ENCODE results near the gene KDM4C.
"Not testable (repeated sequence)": the region's sequence is repeated elsewhere in the genome, so short reads cannot be mapped to it uniquely, and the experiment has no call there.

The KDM4C gene

DNA sequence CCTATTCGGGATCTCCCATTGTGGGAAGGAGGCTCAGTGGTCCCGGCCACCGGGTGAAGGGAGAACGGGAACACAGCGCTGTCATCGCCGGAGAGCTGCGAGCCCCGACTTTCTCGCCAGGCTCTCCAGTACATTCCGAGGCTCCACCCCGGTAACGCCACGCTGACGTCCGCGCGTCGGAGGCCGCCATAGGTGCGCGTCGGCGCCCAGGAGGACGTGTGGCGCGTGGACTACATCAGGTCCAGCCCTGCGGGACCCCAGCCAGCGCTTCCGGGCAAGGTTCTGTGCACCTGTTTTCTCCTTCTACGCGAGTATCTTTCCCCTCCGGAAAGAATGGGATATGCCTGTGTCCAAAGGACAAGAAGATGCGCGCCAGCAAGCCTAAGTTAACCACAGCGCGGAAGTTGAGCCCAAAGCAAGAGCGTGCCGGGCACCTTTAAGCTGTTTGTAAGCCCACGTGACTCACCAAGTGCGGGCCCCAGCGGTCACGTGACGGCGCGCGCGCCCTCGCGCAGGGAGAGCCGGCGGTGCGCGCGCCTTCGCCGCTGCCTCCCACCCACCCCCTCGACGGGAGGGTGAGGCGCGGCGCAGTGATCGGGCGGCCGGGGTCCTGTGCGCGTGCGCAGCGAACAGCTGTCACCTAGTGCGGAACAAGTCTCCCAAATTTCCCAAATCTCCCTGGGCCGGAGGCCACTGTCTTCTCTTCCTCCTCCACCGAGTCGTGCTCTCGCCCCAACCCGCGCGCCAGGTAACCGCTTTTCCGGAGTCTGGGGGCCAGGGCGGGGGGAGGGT lies at the start of gene KDM4C:
Gene KDM4C (plus strand): TSS at position 518 of the 792 bp plus-strand sequence. CDS start 35,016 bp downstream, outside the sequence.
- DNase-seq, result peak; percentile 94

DNA sequence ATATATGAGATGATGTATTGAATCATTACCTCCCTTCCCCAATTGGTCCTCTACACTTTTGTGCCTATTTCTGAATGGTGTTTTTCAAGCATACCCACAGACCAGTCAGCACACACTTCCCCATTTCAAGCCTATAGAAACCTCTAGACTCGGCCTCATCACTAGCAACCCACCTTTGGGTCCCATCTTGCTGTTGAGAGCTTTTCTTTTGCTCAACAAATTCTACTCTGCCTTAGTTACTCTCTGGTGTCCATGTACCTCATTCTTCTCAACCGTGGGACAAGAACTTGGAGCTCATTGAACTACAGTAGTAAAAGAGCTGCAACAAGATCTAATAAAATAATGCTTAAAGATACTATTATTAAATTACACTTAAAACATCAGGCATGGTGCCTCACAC lies 49.0 kb upstream of the KDM4C start:
- no peak for DNase-seq

DNA sequence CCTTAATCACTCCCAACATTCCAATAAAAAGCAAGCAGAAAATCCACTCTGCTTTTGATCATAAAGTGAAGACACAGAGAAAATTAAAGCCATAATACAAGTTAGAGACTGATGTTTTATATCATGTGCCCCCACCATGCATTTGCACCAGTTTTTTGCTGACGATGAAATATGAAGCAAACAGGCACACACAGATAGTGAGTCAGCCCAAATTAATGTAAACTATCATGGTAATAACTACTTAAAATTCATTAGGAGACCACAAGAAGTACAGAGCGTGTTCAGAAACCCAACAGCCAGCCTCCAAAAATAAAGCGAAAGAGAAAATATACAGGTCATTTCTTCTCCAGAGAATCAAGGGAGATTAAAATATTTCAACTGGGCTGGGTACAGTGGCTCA lies 46.4 kb upstream of the KDM4C start:
- DNase-seq, result peak; percentile 7

DNA sequence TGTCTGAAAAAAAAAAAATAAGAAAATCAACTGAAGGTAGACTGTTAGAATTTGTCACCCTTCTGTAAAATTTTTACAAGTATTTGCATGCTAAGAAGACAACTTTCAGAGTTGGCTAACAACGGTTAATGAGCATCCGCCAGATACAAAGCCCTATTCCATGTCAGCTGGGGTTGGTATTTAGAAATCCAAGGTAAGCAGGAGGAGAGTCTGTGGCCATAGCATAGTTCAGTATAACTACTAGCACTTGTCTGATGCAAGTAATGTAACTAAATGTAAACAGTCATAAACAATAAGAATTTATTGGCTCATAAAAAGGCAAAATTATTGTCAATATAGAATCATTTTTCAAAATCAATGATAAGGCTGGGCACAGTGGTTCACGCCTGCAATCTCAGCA lies 45.7 kb upstream of the KDM4C start:
- no peak for DNase-seq

GRCh38 chr9:6714176-6714575 lies 43.6 kb upstream of the KDM4C start:
- DNase-seq, result no peak

- DNase-seq, result not testable (repeated sequence)
Observed at GRCh38 chr9:6715153-6715754, 42.5 kb upstream of the KDM4C start.

GRCh38 chr9:6715755-6716643 lies 41.8 kb upstream of the KDM4C start:
- peak; percentile 80 for DNase-seq

DNA sequence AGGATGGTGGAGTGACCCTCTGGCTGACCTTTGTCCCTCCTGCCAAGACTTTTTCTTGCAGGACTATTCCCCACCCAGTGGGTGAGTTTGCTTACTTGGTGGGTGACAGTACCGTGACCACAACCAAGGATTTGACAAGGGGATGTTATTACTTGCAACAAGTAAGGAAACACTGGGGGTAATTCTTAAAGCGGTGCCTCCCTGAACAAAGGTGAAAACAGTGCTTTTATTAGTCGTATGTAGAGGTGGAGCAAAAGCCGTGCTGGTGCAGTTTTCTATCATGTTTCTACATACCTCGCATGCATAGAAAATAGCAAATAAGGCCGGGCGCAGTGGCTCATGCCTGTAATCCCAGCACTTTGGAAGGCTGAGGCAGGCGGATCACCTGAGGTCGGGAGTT lies 41.0 kb upstream of the KDM4C start:
- no peak for DNase-seq

DNA sequence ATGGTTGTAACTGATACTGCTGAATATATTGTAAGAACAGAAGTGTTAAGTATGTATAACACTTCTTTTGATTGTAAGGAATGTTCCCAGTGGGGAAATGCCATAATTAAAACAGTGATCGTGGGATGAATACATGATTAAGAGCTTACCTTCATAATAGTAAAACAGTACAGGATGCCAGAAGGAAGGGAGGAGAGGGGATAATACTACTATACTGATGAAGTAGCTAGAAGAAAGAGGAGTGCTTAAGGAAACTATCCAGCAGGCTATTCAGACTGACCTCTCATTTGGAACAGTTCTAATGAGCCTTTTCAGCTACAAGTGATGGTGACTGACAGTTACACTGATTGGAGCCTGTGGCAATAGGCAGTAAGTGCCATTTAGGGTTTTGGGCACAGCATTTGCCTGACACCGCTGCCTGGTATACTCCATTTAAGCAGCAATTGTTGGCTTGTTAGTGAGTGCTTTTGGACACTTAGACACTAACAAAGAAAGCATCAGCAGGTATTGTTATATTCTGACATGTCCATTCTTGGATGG lies 33.8 kb upstream of the KDM4C start:
- no peak for DNase-seq

DNA sequence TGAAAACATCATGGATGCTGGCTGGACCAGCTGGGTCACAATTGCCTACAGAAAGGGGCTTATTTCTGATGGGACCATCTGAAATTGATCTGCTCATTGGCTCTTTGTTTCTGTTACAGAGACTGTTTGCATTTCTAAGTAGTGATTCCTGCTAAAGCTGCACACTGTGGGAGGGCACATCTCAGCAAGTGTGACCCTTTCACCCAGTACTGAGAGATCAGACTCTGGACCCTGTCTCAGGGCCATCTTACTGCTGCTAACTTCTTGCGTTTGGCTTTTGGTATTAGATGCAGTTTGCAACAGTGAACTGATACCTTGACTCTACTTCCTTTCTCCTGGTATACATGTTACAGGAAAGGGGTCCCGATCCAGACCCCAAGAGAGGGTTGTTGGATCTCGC lies 24.5 kb upstream of the KDM4C start:
- no peak for DNase-seq

- no peak for DNase-seq
Observed at GRCh38 chr9:6733831-6734230, 23.9 kb upstream of the KDM4C start.

GRCh38 chr9:6735422-6735821 lies 22.4 kb upstream of the KDM4C start:
- DNase-seq, result no peak

- peak; percentile 25 for DNase-seq
Observed at GRCh38 chr9:6739218-6739617, 18.6 kb upstream of the KDM4C start.

DNA sequence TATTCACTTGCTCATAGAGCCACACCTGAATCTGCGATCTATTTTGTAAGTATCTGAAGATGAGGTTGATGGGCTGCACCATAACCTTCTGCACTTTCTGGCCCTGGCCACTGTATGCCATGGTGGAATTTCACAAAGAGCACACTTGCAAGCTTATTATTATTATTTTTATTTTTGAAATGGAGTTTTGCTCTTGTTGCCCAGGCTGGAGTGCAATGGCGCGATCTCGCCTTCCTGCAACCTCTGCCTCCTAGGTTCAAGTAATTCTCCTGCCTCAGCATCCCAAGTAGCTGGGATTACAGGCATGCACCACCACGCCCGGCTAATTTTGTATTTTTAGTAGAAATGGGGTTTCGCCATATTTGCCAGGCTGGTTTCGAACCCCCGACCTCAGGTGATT lies 8.9 kb upstream of the KDM4C start:
- not testable (repeated sequence) for DNase-seq

GRCh38 chr9:6754861-6755260 lies 2.9 kb upstream of the KDM4C start:
- not testable (repeated sequence) for DNase-seq

DNA sequence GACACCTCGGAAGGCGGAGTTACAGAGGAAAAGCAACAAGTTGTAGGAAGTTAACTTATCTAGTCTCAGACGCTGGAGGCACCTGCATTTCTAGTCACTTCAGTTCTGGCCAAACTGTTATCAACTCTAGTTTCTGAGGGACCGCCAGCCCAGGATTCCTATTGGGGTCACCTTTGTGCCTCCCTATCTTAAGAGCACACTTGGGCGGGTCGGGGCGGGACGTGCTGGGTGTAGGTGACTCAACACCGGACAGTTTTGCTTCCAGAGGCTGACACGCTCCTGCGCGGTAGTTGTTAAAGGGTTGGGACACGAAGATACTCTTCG lies 679 bp upstream of the KDM4C start:
- peak; percentile 81 for DNase-seq

GRCh38 chr9:6758248-6758497 lies 400 bp downstream of the KDM4C start:
- no peak for DNase-seq

- peak; percentile 72 for DNase-seq
Observed at GRCh38 chr9:6758498-6759184, 868 bp downstream of the KDM4C start.

DNA sequence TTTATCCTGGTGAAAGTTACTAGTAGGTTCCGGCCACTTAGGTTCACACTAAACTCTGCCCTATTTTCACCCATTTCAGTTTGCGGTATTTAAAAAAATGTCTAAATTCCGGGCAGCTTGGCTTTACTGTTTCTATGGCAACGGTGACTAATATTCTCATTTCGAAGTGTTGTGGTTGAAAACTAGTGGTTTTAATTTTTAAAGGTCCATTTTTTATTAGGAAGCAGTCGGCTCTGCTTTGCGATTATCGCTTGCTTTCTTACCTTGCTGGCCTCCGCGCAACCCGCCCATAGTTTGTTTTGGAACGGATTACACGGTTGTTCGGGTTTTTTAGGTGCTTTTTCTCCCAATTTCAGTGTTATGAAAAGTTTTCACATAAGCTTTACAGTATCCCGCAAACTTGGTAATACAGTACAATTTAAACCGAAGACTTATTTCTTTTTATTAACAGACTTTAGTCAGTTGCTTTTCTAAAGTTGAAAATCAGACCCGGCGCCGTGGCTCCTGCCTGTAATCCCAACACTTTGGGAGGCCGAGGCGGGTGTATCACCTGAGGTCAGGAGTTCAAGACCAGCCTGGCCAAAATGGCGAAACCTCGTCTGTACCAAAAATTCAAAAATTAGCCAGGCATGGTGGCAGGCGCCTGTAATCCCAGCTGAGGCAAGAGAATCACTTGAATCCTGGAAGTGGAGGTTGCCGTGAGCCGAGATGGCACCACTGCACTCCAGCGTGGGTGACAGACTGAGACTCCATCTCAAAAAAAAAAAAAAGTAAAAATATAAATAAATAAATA lies 1.6 kb downstream of the KDM4C start:
- peak; percentile 72 for DNase-seq

GRCh38 chr9:6761306-6761705 lies 3.5 kb downstream of the KDM4C start:
- DNase-seq, result no peak

GRCh38 chr9:6763244-6763643 lies 5.5 kb downstream of the KDM4C start:
- DNase-seq, result no peak

DNA sequence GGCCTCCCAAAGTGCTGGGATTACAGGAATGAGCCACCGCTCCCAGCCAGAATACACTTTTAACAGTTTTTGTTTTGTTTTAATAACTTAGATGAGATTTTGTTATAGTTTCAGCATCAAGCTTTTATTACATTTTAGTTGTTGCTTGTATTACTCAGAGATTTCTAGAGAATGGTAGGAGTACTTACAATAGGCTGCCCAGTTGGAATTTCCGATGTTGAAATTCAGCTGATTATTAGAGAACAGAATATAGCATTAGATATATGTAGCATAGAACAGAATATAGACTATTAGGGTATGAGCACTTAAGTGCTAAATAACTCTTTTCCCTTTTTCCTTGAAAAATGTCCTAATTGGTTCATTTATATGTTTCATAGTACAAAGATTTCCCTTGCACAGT lies 6.2 kb downstream of the KDM4C start:
- no peak for DNase-seq
